Activated T-cell treated with anti-CD3 and anti-CD28 coated beads, Interleukin-2, amount 50 U/mL, for 4 hours (primary cell): Measurements from ENCODE around the gene CTDSPL2. TPM values are rescaled to one million over a fixed set of nuclear protein-coding genes. Genes with fewer than 3 reads are reported as not detected.
"Not testable (repeated sequence)": the region's sequence is repeated elsewhere in the genome, so short reads cannot be mapped to it uniquely, and the experiment has no call there.

Source experiments
- ATAC-seq, 2 donors: fragments of 200-7000 bp; cut with Tn5 transposase; one replicate each; pipeline ENCODE4 v1.10.0; 2021
- DNase-seq: peaks from one replicate; pipeline ENCODE4 v3.0.0-alpha.2; 2020
- H3K27me3 Mint-ChIP-seq: one replicate; pipeline ENCODE4 v1.8.0; 2021; ENCODE audit warnings: low read depth, mixed read lengths
- H3K36me3 Mint-ChIP-seq: one replicate; pipeline ENCODE4 v1.8.0; 2022; ENCODE audit warnings: mixed read lengths; ENCODE audit not compliant: insufficient read depth
- H3K4me1 Mint-ChIP-seq: one replicate; pipeline ENCODE4 v1.8.0; 2021; ENCODE audit warnings: low read depth, mixed read lengths
- H3K4me3 Mint-ChIP-seq: one replicate; pipeline ENCODE4 v1.8.0; 2021; ENCODE audit warnings: mild to moderate bottlenecking, moderate library complexity, mixed read lengths
- H3K9me3 Mint-ChIP-seq: one replicate; pipeline ENCODE4 v1.8.0; 2021; ENCODE audit warnings: mixed read lengths
- total RNA-seq, 3 donors: library from RNA; stranded (reverse); gene quantifications; one replicate each; pipeline ENCODE4 v1.2.1, GENCODE V29; 2021

CTDSPL2 gene
- total RNA-seq, 3 donors from 2014 or later = 46.8 to 52.3 (median 47.8) TPM

GRCh38 chr15:44450172-44450571 is 22.7 kb downstream of the CTDSPL2 start:
- H3K4me1 Mint-ChIP-seq = peaks cover 41% of the 10 kb centered on the region
- no peaks in the 10 kb centered on the region for H3K27me3 Mint-ChIP-seq
- H3K4me3 Mint-ChIP-seq = no peak overlapping the region
- DNase-seq (no peak), ATAC-seq (peak; percentile 35 to 48)
- no peaks in the 10 kb centered on the region for H3K9me3 Mint-ChIP-seq
- H3K36me3 Mint-ChIP-seq = peaks cover 17% of the 10 kb centered on the region

GRCh38 chr15:44453578-44454283 is 26.3 kb downstream of the CTDSPL2 start:
- not testable (repeated sequence) for H3K36me3 Mint-ChIP-seq, ATAC-seq, DNase-seq, H3K27me3 Mint-ChIP-seq, H3K9me3 Mint-ChIP-seq, H3K4me3 Mint-ChIP-seq
- peaks cover 50% of the 10 kb centered on the region for H3K4me1 Mint-ChIP-seq

- H3K4me3 Mint-ChIP-seq = no peak overlapping the region
- peaks cover 9% of the 10 kb centered on the region for H3K36me3 Mint-ChIP-seq
- peaks cover 32% of the 10 kb centered on the region for H3K4me1 Mint-ChIP-seq
- DNase-seq (no peak), ATAC-seq (no peak)
- no peaks in the 10 kb centered on the region for H3K27me3 Mint-ChIP-seq
- no peaks in the 10 kb centered on the region for H3K9me3 Mint-ChIP-seq
Measured at GRCh38 chr15:44458429-44458828, 31.0 kb downstream of the CTDSPL2 start.

GRCh38 chr15:44468709-44469385 is 41.4 kb downstream of the CTDSPL2 start:
- peaks cover 21% of the 10 kb centered on the region for H3K4me1 Mint-ChIP-seq
- DNase-seq (no peak), ATAC-seq (peak; percentile 93 to 98)
- no peaks in the 10 kb centered on the region for H3K27me3 Mint-ChIP-seq
- H3K9me3 Mint-ChIP-seq = no peaks in the 10 kb centered on the region
- H3K4me3 Mint-ChIP-seq = no peak overlapping the region
- peaks cover 15% of the 10 kb centered on the region for H3K36me3 Mint-ChIP-seq

- Mint-ChIP-seq H3K4me3 (no peak overlapping the region), H3K27me3 (no peaks in the 10 kb centered on the region), H3K9me3 (no peaks in the 10 kb centered on the region), H3K36me3 (peaks cover 17% of the 10 kb centered on the region), H3K4me1 (peaks cover 21% of the 10 kb centered on the region)
- DNase-seq = no peak
- no peak for ATAC-seq
Measured at GRCh38 chr15:44471885-44472455, 44.5 kb downstream of the CTDSPL2 start.

GRCh38 chr15:44479343-44479742 is 51.9 kb downstream of the CTDSPL2 start:
- ATAC-seq = no peak
- H3K4me3 Mint-ChIP-seq = no peak overlapping the region
- H3K4me1 Mint-ChIP-seq = peaks cover 17% of the 10 kb centered on the region
- peaks cover 5% of the 10 kb centered on the region for H3K36me3 Mint-ChIP-seq
- DNase-seq = no peak
- H3K27me3 Mint-ChIP-seq = no peaks in the 10 kb centered on the region
- no peaks in the 10 kb centered on the region for H3K9me3 Mint-ChIP-seq

- Mint-ChIP-seq H3K4me1 (peaks cover 18% of the 10 kb centered on the region), H3K36me3 (peaks cover 4% of the 10 kb centered on the region), H3K4me3 (no peak overlapping the region), H3K9me3 (no peaks in the 10 kb centered on the region), H3K27me3 (no peaks in the 10 kb centered on the region)
- no peak for DNase-seq
- ATAC-seq = no peak
Measured at GRCh38 chr15:44482090-44482489, 54.7 kb downstream of the CTDSPL2 start.

- no peaks in the 10 kb centered on the region for H3K9me3 Mint-ChIP-seq
- H3K27me3 Mint-ChIP-seq = no peaks in the 10 kb centered on the region
- peaks cover 21% of the 10 kb centered on the region for H3K36me3 Mint-ChIP-seq
- DNase-seq (no peak), ATAC-seq (no peak)
- H3K4me3 Mint-ChIP-seq = no peak overlapping the region
- H3K4me1 Mint-ChIP-seq = peaks cover 23% of the 10 kb centered on the region
Measured at GRCh38 chr15:44485880-44486279, 58.5 kb downstream of the CTDSPL2 start.

GRCh38 chr15:44489464-44489863 is 62.0 kb downstream of the CTDSPL2 start:
- Mint-ChIP-seq H3K9me3 (no peaks in the 10 kb centered on the region), H3K36me3 (peaks cover 29% of the 10 kb centered on the region), H3K27me3 (no peaks in the 10 kb centered on the region), H3K4me1 (peaks cover 20% of the 10 kb centered on the region), H3K4me3 (no peak overlapping the region)
- DNase-seq (no peak), ATAC-seq (peak; percentile 96 to 97)

- DNase-seq (no peak), ATAC-seq (no peak)
- Mint-ChIP-seq H3K27me3 (no peaks in the 10 kb centered on the region), H3K9me3 (no peaks in the 10 kb centered on the region), H3K4me1 (peaks cover 18% of the 10 kb centered on the region), H3K4me3 (no peak overlapping the region), H3K36me3 (peaks cover 29% of the 10 kb centered on the region)
Measured at GRCh38 chr15:44490622-44491021, 63.2 kb downstream of the CTDSPL2 start.

GRCh38 chr15:44492040-44492439 is 64.6 kb downstream of the CTDSPL2 start:
- DNase-seq (no peak), ATAC-seq (no peak)
- peaks cover 17% of the 10 kb centered on the region for H3K4me1 Mint-ChIP-seq
- H3K36me3 Mint-ChIP-seq = peaks cover 33% of the 10 kb centered on the region
- no peaks in the 10 kb centered on the region for H3K9me3 Mint-ChIP-seq
- H3K4me3 Mint-ChIP-seq = no peak overlapping the region
- no peaks in the 10 kb centered on the region for H3K27me3 Mint-ChIP-seq

- no peak for ATAC-seq
- Mint-ChIP-seq H3K27me3 (no peaks in the 10 kb centered on the region), H3K4me3 (no peak overlapping the region), H3K36me3 (peaks cover 27% of the 10 kb centered on the region), H3K9me3 (no peaks in the 10 kb centered on the region), H3K4me1 (peaks cover 17% of the 10 kb centered on the region)
- no peak for DNase-seq
Measured at GRCh38 chr15:44492672-44493071, 65.2 kb downstream of the CTDSPL2 start.

GRCh38 chr15:44495562-44495961 is 68.1 kb downstream of the CTDSPL2 start:
- H3K4me3 Mint-ChIP-seq = no peak overlapping the region
- no peak for DNase-seq
- peaks cover 7% of the 10 kb centered on the region for H3K4me1 Mint-ChIP-seq
- no peak for ATAC-seq
- H3K9me3 Mint-ChIP-seq = no peaks in the 10 kb centered on the region
- H3K27me3 Mint-ChIP-seq = no peaks in the 10 kb centered on the region
- peaks cover 26% of the 10 kb centered on the region for H3K36me3 Mint-ChIP-seq

- no peak for DNase-seq
- Mint-ChIP-seq H3K9me3 (no peaks in the 10 kb centered on the region), H3K4me3 (no peak overlapping the region), H3K4me1 (peaks cover 13% of the 10 kb centered on the region), H3K27me3 (no peaks in the 10 kb centered on the region), H3K36me3 (peaks cover 20% of the 10 kb centered on the region)
- peak; percentile 77 to 80 for ATAC-seq
Measured at GRCh38 chr15:44500555-44500954, 73.1 kb downstream of the CTDSPL2 start.
